GM12878 (cell line): ENCODE results near the gene RASAL1.

Experiments used
- CBX5 ChIP-seq: sonication (generic); IDR thresholded peaks from 2 replicates; pipeline ENCODE4 v1.6.1; 2016; ENCODE audit warnings: low read depth, moderate library complexity, mild to moderate bottlenecking, inconsistent platforms
- HDAC6 ChIP-seq: fragments of 200-600 bp; sonication (generic); IDR thresholded peaks from one replicate; pipeline ENCODE4 v1.8.0; 2017; ENCODE audit warnings: antibody characterized with exemption; ENCODE audit not compliant: unreplicated experiment
- PKNOX1 ChIP-seq: fragments of 450-650 bp; IDR thresholded peaks from 2 replicates; pipeline ENCODE4 v1.6.1; 2016; ENCODE audit warnings: mild to moderate bottlenecking
- ZNF217 ChIP-seq: fragments of 450-650 bp; IDR thresholded peaks from 2 replicates; pipeline ENCODE4 v1.6.1; 2017; ENCODE audit warnings: antibody characterized with exemption, mild to moderate bottlenecking

DNA sequence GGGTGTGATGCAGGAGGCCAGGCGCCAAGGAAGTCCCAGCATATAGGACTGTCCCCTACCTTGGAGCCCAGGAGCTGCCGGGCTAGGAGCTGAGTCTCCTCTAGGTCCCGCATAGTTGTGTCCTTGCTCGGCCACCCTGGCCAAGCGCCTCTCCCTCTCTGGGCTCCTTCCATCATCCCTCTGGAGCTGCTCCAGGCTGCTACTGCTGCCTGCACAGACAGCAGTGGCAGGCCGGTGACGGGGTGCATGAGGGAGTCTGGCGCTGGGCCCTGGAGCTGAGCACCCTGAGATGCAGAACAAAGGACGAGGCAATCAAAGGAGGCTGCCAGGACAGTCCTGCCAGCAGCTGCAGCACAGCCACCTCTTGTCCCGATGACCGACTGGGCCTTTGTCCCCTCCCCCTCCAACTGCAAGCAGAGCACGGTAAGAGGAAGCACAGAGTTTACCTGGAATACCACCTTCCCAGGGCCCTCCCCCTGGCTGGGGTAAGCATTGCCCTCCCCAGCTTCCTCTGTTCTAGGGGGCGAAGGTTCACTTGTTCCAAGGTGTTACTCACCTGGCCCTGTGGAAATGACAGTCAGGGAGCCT is 68.7 kb downstream of the RASAL1 start:
- no peak for TF ChIP-seq CBX5
- TF ChIP-seq ZNF217: no peak
- no peak for TF ChIP-seq HDAC6
- TF ChIP-seq PKNOX1: no peak
